Raji (cell line): ENCODE results near the gene ZNF396.

Source experiments
- POLR2A ChIP-seq: IDR thresholded peaks from 2 replicates; pipeline ENCODE4 v1.6.1; 2011; ENCODE audit warnings: low read depth, low read length, control low read depth; ENCODE audit not compliant: insufficient read depth

The ZNF396 gene

GRCh38 chr18:35352283-35352682 lies 24.9 kb downstream of the ZNF396 start:
- no peak for TF ChIP-seq POLR2A

- TF ChIP-seq POLR2A, result no peak
Observed at GRCh38 chr18:35348001-35348400, 29.1 kb downstream of the ZNF396 start.

GRCh38 chr18:35345950-35346349 lies 31.2 kb downstream of the ZNF396 start:
- no peak for TF ChIP-seq POLR2A

DNA sequence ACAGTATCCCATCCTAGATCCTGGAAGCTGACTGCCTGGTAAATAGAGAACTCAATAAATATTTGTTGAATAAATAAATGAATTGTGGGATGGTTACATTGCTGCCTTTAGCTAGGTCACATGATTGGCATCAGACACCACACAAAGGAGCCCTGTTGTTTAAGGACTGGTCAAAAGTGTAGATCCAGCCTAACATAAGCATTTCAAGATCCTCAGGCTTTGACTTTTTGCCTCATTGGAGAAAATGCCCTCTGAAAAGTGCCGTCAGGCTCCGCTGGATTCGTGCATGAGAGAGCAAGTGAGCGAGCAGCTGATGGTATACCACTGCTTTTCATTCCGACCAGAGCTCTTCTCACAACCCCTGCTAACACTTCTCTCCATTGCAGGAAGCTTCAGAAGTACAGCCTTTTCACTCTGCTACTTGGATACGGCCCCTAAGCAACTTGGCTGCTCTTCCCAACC lies 31.6 kb downstream of the ZNF396 start:
- no peak for TF ChIP-seq POLR2A

- TF ChIP-seq POLR2A, result no peak
Observed at GRCh38 chr18:35344736-35345459, 32.2 kb downstream of the ZNF396 start.

- TF ChIP-seq POLR2A, result peak; percentile 79
Observed at GRCh38 chr18:35343936-35344735, 33.0 kb downstream of the ZNF396 start, which contains the start of gene ZNF24. ZNF24 (minus strand) TSS chr18:35344420; CDS start chr18:35340650, 3,770 bp downstream.

- TF ChIP-seq POLR2A, result no peak
Observed at GRCh38 chr18:35343488-35343935, 33.6 kb downstream of the ZNF396 start.

DNA sequence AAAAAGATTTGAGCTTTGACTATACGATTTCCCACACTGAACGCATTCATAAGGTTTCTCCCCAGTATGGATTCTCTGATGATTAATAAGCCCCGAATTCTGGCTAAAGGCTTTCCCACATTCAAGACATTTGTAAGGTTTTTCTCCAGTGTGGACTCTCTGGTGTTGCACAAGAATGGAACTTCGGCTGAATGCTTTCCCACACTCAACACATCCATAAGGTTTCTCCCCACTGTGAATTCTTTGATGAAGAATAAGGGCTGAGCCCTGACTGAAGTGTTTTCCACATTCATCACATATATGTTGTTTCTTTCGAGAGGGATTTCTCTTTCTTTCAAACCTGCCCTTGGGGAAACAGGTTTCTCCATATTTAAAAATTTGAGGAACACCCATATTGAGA lies 39.9 kb downstream of the ZNF396 start:
- no peak for TF ChIP-seq POLR2A

- TF ChIP-seq POLR2A, result no peak
Observed at GRCh38 chr18:35335866-35336265, 41.3 kb downstream of the ZNF396 start.

DNA sequence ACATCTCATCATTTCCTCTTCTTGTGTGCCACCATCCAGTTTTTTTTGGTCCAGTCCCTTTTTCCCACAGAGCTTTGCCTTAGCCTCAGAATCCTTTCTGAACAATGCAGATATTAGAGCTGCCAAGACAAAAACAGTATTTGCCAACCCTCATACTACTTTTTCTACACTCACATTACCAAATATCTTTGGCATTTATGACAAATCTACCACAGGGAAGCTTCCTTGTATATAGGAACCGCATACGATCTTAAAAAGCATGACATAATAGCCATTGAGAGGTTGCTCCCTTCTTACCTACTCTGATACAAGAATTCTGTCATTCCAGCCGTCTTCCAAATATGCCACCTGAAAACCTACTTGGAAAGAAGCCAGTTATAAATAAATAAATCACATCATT lies 42.3 kb downstream of the ZNF396 start:
- TF ChIP-seq POLR2A, result no peak

DNA sequence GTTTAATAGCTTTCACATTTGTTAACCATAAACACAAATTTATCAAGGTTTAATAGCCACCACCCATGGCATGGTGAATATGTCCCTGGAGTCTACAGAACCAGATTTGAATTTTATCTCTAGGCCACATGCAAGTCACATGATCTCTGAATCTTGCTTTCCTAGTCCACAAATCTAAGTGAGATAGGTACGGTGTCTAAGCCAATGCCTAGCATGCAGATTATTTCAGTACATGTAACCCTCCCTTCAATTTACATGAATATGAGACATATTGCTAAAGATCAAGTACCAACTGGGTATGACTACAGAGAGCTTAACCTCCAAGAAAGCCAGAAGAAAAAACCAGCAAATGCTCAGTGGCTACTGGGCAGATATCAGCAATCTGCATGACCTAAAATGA lies 42.9 kb downstream of the ZNF396 start:
- TF ChIP-seq POLR2A, result no peak

DNA sequence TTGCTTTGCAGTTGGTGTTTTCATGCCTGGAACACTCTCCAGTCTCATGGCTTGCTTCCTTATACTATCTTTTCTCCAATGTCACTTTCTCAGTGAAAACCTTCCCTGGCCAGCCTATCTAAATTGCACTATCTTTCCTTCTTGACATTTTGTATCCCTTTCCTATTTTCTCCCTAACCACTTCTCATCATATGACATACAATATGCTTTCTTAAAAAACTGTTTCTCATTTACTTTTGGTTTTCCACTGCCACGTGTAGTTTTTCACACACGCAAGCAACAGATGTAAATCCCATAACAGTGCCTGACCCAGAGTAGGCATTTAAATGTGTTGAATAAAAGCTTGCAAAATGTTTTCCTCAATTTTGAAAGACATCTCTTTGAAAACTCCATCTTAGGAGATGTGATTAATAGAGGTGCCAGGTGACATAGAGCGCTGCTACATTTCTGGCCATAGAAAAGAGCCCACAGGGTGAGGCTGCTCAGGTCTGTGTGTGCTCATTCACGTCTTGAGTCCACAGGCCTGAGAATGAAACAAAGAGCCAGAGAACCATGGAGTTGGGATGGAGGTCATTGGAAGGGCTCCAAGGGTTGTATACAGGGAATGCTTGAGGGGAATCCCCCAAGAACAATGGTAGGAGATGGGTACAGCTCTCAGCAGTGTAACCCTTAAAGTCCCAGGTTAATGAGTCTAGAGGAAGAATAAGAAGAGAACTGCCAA lies 45.6 kb downstream of the ZNF396 start:
- no peak for TF ChIP-seq POLR2A

GRCh38 chr18:35328868-35329267 lies 48.3 kb downstream of the ZNF396 start:
- no peak for TF ChIP-seq POLR2A

DNA sequence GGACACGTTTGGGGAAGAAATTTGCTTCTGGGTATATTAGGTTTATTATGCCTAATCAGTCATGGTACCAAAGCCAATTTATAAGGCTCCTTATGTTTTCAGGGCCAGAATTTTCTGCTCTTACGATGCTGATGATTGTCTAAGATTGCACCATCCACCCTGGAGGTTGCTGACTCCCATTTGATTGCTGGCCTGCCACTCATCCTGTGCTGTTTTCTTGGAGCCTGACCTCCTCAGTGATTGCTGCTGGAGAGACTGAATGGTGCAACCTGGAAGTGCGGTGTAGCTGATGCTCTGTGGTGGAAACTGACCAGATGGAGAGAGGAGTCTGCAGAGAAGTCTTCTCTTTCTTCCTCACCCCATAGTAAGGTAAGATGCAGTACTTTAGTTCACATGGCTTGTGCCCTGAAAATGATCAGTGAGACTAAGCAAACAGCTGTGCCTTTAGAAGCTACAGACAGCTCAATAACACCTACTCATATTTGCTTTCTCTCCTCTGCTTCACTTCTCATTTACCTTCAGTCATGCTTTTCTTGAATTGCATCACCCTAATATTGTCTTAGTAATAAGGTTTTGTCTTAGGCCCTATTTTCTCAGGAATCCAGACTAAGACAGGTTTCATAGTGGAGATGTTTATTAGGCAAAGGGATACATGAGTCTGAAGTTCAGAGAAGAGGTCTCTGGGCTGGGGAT lies 50.3 kb downstream of the ZNF396 start:
- TF ChIP-seq POLR2A, result no peak
